Mesothelial cell of epicardium (in vitro differentiated cells): ENCODE results near the gene KRTAP4-16. TPM values are rescaled to one million over a fixed set of nuclear protein-coding genes. Genes with fewer than 3 reads are reported as not detected.
"Not testable (repeated sequence)": the region's sequence is repeated elsewhere in the genome, so short reads cannot be mapped to it uniquely, and the experiment has no call there.

Experiments
- DNase-seq, 2 experiments: peaks; one replicate each; pipeline ENCODE4 v3.0.0; 2021; ENCODE audit warnings: low spot score in 2 of 2; ENCODE audit not compliant: unreplicated experiment in 2 of 2
- H3K27ac Mint-ChIP-seq: 2 replicates; pipeline ENCODE4 v1.8.0; 2021; ENCODE audit warnings: mixed read lengths
- H3K27me3 Mint-ChIP-seq: 2 replicates; pipeline ENCODE4 v1.8.0; 2021; ENCODE audit warnings: low read depth, mixed read lengths
- H3K36me3 Mint-ChIP-seq: 2 replicates; pipeline ENCODE4 v1.8.0; 2021; ENCODE audit warnings: mixed read lengths
- H3K4me1 Mint-ChIP-seq: 2 replicates; pipeline ENCODE4 v1.8.0; 2021; ENCODE audit warnings: mixed read lengths
- H3K4me3 Mint-ChIP-seq: 2 replicates; pipeline ENCODE4 v1.8.0; 2021; ENCODE audit warnings: mild to moderate bottlenecking, moderate library complexity, mixed read lengths
- H3K9me3 Mint-ChIP-seq: 2 replicates; pipeline ENCODE4 v1.8.0; 2021; ENCODE audit warnings: mixed read lengths
- total RNA-seq: library from RNA; stranded (reverse); gene quantifications from 3 replicates; pipeline ENCODE4 v1.2.1, GENCODE V29; 2021
- TF ChIP-seq, protein P1 (sequence below): fragments of 200-600 bp; sonication (generic); IDR thresholded peaks from one replicate; pipeline ENCODE4 v1.5.0; 2021; ENCODE audit warnings: antibody characterized with exemption; ENCODE audit not compliant: unreplicated experiment

Gene KRTAP4-16
- total RNA-seq, 1 donor from 2014 or later: not detected

DNA sequence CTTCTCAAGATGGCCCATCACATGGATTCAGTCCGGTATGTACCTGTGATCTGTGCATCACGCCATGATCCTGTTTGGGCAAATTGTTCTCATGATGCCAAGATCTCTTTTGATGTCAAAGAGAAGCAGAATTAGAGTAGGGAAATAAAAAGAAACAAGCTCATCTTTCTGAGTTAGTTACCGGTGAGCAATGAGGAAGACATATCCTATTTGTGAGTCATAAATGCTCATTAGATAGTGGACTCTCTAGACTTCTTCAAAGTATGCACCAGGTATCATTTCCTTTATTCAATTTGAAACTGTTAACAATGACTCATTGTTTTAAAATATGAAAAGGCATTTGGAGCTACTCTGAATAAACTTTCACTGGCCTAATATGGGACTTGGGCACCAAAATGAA is 30.0 kb upstream of the KRTAP4-16 start:
- H3K27me3 Mint-ChIP-seq: no peaks in the 10 kb centered on the region
- DNase-seq: no peak
- TF ChIP-seq, protein P1, sequence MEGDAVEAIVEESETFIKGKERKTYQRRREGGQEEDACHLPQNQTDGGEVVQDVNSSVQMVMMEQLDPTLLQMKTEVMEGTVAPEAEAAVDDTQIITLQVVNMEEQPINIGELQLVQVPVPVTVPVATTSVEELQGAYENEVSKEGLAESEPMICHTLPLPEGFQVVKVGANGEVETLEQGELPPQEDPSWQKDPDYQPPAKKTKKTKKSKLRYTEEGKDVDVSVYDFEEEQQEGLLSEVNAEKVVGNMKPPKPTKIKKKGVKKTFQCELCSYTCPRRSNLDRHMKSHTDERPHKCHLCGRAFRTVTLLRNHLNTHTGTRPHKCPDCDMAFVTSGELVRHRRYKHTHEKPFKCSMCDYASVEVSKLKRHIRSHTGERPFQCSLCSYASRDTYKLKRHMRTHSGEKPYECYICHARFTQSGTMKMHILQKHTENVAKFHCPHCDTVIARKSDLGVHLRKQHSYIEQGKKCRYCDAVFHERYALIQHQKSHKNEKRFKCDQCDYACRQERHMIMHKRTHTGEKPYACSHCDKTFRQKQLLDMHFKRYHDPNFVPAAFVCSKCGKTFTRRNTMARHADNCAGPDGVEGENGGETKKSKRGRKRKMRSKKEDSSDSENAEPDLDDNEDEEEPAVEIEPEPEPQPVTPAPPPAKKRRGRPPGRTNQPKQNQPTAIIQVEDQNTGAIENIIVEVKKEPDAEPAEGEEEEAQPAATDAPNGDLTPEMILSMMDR: no peak
- no peaks in the 10 kb centered on the region for H3K4me1 Mint-ChIP-seq
- no peak overlapping the region for H3K4me3 Mint-ChIP-seq
- peaks cover 27% of the 10 kb centered on the region for H3K9me3 Mint-ChIP-seq
- H3K36me3 Mint-ChIP-seq: peaks cover 3% of the 10 kb centered on the region
- no peak overlapping the region for H3K27ac Mint-ChIP-seq

DNA sequence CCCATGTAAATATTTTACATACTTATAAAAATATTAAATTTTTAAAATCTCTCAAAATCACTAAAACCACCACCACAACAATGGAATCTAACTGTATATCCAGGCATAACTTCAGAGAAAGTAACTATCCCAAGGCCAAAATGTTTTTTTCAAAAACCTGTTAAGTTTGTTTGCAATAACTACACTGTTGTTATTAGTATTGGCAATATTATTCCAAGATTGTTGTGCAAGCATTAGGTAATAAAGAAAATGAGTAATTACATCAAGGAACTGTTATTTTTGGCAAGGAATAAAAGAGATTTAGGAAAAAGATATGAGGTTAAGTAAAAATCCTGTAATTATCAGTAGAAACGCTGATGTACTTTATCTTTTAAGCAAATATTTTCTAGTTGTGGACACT is 25.4 kb upstream of the KRTAP4-16 start:
- TF ChIP-seq, protein P1: no peak
- peaks cover 27% of the 10 kb centered on the region for H3K9me3 Mint-ChIP-seq
- DNase-seq: no peak
- H3K27me3 Mint-ChIP-seq: peaks cover 4% of the 10 kb centered on the region
- no peak overlapping the region for H3K27ac Mint-ChIP-seq
- H3K36me3 Mint-ChIP-seq: peaks cover 2% of the 10 kb centered on the region
- H3K4me3 Mint-ChIP-seq: no peak overlapping the region
- H3K4me1 Mint-ChIP-seq: peaks cover 11% of the 10 kb centered on the region

DNA sequence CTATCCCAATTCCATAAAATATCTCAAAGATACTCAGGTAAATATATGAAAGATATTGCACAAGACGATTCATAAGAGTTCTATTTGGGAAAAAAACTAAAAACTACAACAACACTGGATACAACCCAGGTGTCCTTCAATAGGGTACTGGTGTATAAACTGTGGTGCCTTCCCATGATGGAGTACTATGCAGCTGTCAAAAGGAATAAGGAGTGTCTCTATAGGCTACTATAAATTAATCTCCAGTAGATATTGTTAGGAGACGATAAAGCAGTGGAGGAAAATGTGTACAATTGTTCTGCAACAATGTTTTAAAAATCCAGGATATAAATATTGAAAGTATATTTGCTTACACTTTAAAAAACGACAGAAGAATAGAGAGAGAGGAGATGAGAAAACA is 24.4 kb upstream of the KRTAP4-16 start:
- H3K4me1 Mint-ChIP-seq: peaks cover 11% of the 10 kb centered on the region
- H3K4me3 Mint-ChIP-seq: no peak overlapping the region
- peaks cover 2% of the 10 kb centered on the region for H3K36me3 Mint-ChIP-seq
- H3K27ac Mint-ChIP-seq: no peak overlapping the region
- DNase-seq: no peak
- peaks cover 27% of the 10 kb centered on the region for H3K9me3 Mint-ChIP-seq
- TF ChIP-seq, protein P1: no peak
- H3K27me3 Mint-ChIP-seq: peaks cover 4% of the 10 kb centered on the region

DNA sequence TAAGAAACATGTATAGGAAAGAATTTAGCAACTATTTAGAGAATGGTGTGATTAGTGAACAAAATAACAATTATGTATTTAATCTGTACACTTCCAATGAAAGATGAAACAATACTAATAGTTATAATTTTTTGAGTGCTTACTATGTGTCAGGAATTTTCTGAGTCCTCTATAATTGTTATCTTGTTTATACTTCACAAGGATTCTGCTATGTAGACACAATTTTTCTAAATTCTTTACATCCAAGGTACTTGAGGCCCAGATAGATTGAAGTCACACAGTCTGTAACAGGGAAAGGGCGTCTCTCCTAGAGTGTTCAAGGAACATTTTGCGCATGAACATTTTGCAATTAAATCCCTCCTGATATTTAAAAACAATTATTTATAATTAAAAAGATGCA is 23.1 kb upstream of the KRTAP4-16 start:
- TF ChIP-seq, protein P1: no peak
- Mint-ChIP-seq H3K9me3 (peaks cover 27% of the 10 kb centered on the region), H3K4me1 (peaks cover 12% of the 10 kb centered on the region), H3K36me3 (peaks cover 2% of the 10 kb centered on the region), H3K27ac (no peak overlapping the region), H3K4me3 (no peak overlapping the region), H3K27me3 (peaks cover 4% of the 10 kb centered on the region)
- DNase-seq: no peak

DNA sequence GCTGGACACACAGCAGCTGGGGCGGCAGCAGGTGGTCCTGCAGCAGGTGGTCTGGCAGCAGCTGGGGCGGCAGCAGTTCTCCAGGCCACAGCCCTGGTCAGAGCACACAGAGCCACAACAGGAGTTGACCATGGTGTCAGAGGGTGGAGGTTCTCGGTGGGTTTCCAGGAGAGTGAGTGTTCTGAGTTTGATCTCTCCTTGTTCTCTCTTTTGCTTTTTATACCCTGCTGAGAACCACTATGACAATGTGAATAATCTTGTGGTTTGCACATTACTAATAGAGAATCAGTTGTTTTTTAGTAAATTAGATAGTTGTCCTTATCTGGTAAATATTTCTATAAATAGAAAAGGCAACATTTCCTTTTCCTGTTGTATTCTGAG is 22.0 kb upstream of the KRTAP4-16 start, which contains the start of gene KRTAP4-12:
TSS of gene KRTAP4-12 (minus strand) at position 192 of the 381 bp plus-strand sequence. CDS start at position 132, 60 bp downstream.
- H3K4me3 Mint-ChIP-seq, H3K36me3 Mint-ChIP-seq, DNase-seq, H3K27me3 Mint-ChIP-seq, H3K27ac Mint-ChIP-seq: not testable (repeated sequence)
- Mint-ChIP-seq H3K9me3 (peaks cover 19% of the 10 kb centered on the region), H3K4me1 (peaks cover 16% of the 10 kb centered on the region)

DNA sequence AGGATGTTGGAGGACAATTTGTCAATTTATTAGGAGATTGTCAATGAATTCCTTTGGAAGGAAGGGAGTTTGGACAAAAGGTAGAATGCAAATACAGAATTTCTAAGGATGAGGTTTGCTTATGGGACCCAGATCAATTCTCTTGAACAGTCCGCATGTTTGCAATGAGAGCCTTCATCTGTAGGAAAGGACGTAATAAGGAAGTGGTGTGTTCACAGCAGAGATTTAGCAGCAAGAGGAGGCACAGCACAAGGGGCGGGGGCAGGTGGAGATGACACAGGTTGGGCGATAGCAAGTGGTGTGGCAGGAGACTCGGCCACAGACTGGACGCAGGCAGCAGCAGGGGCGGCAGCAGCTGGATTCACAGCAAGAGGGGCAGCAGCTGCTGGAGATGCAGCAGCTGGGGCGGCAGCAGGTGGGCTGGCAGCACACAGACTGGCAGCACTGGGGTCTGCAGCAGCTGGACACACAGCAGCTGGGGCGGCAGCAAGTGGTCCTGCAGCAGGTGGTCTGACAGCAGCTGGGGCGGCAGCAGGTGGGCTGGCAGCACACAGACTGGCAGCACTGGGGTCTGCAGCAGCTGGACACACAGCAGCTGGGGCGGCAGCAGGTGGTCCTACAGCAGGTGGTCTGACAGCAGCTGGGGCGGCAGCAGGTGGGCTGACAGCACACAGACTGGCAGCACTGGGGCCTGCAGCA is 21.4 kb upstream of the KRTAP4-16 start:
- Mint-ChIP-seq H3K9me3 (peaks cover 15% of the 10 kb centered on the region), H3K4me1 (peaks cover 20% of the 10 kb centered on the region)
- H3K27me3 Mint-ChIP-seq, H3K4me3 Mint-ChIP-seq, DNase-seq, H3K36me3 Mint-ChIP-seq, H3K27ac Mint-ChIP-seq: not testable (repeated sequence)
